Activated naive CD8-positive, alpha-beta T cell (primary cell): ENCODE measurements around the gene GAN.
"Not testable (repeated sequence)": the region's sequence is repeated elsewhere in the genome, so short reads cannot be mapped to it uniquely, and the experiment has no call there.

Experiments used
- H3K27ac Mint-ChIP-seq: one replicate; pipeline ENCODE4 v1.8.0; 2021; ENCODE audit warnings: mixed read lengths
- H3K27me3 Mint-ChIP-seq: one replicate; pipeline ENCODE4 v1.8.0; 2021; ENCODE audit warnings: mixed read lengths
- H3K36me3 Mint-ChIP-seq: one replicate; pipeline ENCODE4 v1.8.0; 2021; ENCODE audit warnings: mixed read lengths
- H3K4me1 Mint-ChIP-seq: one replicate; pipeline ENCODE4 v1.8.0; 2021; ENCODE audit warnings: low read depth, mixed read lengths
- H3K4me3 Mint-ChIP-seq: one replicate; pipeline ENCODE4 v1.8.0; 2021; ENCODE audit warnings: mild to moderate bottlenecking, mixed read lengths
- H3K9me3 Mint-ChIP-seq: one replicate; pipeline ENCODE4 v1.8.0; 2021; ENCODE audit warnings: low read depth, mixed read lengths

The GAN gene

GRCh38 chr16:81410643-81411293 lies 96.0 kb downstream of the GAN start:
- Mint-ChIP-seq H3K4me1 (peaks cover 3% of the 10 kb centered on the region), H3K27me3 (no peaks in the 10 kb centered on the region), H3K36me3 (no peaks in the 10 kb centered on the region), H3K4me3 (no peak overlapping the region), H3K27ac (no peak overlapping the region), H3K9me3 (no peaks in the 10 kb centered on the region)

DNA sequence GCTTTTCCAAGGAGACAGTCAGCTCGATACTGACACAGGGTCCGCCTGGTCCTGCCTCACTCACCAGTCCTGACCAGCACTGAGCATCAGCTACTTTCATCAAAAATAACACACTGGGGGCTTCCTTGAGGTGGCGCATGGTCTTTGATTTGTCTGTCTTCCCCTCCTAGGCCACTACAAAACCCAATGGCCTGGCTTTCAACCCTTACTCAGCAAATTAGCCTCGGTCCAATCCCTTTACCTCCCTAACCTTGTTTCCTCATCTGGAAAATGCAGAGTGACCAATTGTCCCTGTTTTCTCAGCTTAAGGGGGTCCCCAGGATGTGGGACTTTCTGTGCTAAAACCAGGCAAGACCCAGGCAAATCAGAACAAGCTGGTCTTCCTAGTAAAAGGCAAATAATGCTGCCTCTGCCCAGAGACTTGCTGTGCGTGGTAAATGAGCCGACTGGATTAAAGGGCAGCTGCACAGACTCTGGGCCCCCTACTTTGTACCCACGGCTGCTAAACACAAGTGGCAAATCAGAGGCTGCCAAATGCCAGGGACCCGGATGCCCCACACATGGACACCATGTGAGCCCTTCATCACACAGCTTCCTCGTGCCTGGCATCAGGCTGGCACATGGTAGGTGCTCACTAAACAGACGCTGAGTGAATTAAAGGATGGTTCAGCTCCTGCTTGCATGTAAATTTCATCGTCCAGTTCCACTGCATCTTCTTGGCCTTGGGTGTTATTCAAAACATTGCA lies 98.7 kb downstream of the GAN start:
- H3K4me3 Mint-ChIP-seq = no peak overlapping the region
- H3K36me3 Mint-ChIP-seq = no peaks in the 10 kb centered on the region
- no peaks in the 10 kb centered on the region for H3K9me3 Mint-ChIP-seq
- H3K4me1 Mint-ChIP-seq = peaks cover 3% of the 10 kb centered on the region
- H3K27ac Mint-ChIP-seq = no peak overlapping the region
- no peaks in the 10 kb centered on the region for H3K27me3 Mint-ChIP-seq

- Mint-ChIP-seq H3K27ac (no peak overlapping the region), H3K9me3 (no peaks in the 10 kb centered on the region), H3K4me1 (peaks cover 3% of the 10 kb centered on the region)
These were observed 101.0 kb downstream of the GAN start for GRCh38 chr16:81415751-81416150.

DNA sequence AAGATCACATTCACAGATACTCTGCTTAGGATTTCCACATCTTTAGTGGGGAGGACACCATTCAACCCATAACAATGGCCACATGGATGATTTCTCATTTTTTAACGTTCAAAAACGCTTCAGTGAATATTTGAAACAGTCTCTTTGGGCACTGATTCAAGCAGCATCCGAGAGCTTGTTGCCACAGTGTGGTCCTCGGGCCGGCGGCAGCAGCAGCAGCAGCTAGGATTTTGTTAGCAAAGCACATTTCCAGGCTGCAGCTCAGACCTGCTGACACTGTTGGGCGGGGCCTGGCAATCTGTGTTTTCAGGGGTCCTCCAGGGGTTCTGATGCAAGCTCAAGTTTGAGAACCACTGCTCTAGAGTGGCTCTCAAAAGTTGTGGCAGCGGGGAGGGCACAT lies 102.0 kb downstream of the GAN start:
- Mint-ChIP-seq H3K4me3 (no peak overlapping the region), H3K27me3 (no peaks in the 10 kb centered on the region), H3K4me1 (peaks cover 3% of the 10 kb centered on the region), H3K27ac (no peak overlapping the region), H3K36me3 (no peaks in the 10 kb centered on the region), H3K9me3 (no peaks in the 10 kb centered on the region)

More at GRCh38 chr16:81415751-81416150, 101.0 kb downstream of the GAN start:
- no peaks in the 10 kb centered on the region for H3K36me3 Mint-ChIP-seq
- H3K27me3 Mint-ChIP-seq = no peaks in the 10 kb centered on the region
- no peak overlapping the region for H3K4me3 Mint-ChIP-seq

DNA sequence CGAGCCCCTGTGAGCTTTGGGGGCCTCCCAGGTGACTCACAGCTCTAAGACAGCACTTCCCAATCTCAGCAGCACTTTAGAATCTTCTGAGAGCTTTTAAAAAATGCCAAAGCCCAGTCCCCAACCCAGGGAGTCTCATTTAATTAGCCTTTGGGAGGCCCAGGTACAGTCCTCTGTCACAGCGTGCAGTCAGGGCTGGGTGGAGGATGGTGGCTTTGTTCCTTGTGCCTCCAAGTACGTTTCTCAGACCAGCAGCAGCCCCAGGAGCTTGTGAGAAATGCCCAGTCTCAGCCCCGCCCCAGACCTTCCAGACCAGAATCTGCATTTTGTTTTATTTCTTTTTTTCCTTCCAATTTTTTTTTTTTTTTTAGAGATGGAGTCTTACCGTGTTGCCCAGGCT lies 102.4 kb downstream of the GAN start:
- H3K27me3 Mint-ChIP-seq = no peaks in the 10 kb centered on the region
- H3K4me1 Mint-ChIP-seq = peaks cover 3% of the 10 kb centered on the region
- H3K27ac Mint-ChIP-seq = no peak overlapping the region
- H3K36me3 Mint-ChIP-seq = no peaks in the 10 kb centered on the region
- no peaks in the 10 kb centered on the region for H3K9me3 Mint-ChIP-seq
- no peak overlapping the region for H3K4me3 Mint-ChIP-seq

- Mint-ChIP-seq H3K36me3 (no peaks in the 10 kb centered on the region), H3K9me3 (no peaks in the 10 kb centered on the region), H3K4me3 (no peak overlapping the region), H3K4me1 (peaks cover 8% of the 10 kb centered on the region), H3K27ac (no peak overlapping the region), H3K27me3 (no peaks in the 10 kb centered on the region)
These were observed 105.0 kb downstream of the GAN start for GRCh38 chr16:81419806-81420205.

- no peaks in the 10 kb centered on the region for H3K9me3 Mint-ChIP-seq
- no peak overlapping the region for H3K4me3 Mint-ChIP-seq
- no peaks in the 10 kb centered on the region for H3K36me3 Mint-ChIP-seq
- no peak overlapping the region for H3K27ac Mint-ChIP-seq
- H3K27me3 Mint-ChIP-seq = no peaks in the 10 kb centered on the region
- peaks cover 17% of the 10 kb centered on the region for H3K4me1 Mint-ChIP-seq
These were observed 106.4 kb downstream of the GAN start for GRCh38 chr16:81421126-81421525.

DNA sequence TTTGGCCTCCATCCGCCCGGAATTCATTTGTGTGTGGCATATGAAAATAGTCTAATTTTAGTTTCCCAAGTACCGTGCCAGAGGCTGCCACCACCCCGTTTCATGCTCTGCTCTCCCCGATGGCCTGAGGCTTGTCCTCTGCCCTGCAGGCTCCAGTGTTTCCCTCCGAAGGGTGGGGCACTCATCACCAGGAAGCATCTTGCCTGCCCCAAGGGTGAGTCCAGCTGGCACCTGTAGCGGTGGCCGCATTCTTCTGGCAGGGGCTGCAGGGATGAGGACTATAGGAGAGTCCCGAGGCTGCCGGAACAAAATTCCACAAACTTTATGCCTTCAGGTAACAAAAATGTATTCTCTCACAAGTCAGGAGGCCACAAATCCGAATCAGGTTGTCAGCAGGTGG lies 106.8 kb downstream of the GAN start:
- Mint-ChIP-seq H3K27me3 (no peaks in the 10 kb centered on the region), H3K4me3 (no peak overlapping the region), H3K36me3 (no peaks in the 10 kb centered on the region), H3K9me3 (no peaks in the 10 kb centered on the region), H3K4me1 (peaks cover 17% of the 10 kb centered on the region), H3K27ac (no peak overlapping the region)

GRCh38 chr16:81422153-81422552 lies 107.4 kb downstream of the GAN start:
- H3K4me1 Mint-ChIP-seq = peaks cover 17% of the 10 kb centered on the region
- H3K4me3 Mint-ChIP-seq, H3K36me3 Mint-ChIP-seq, H3K27ac Mint-ChIP-seq, H3K27me3 Mint-ChIP-seq, H3K9me3 Mint-ChIP-seq: not testable (repeated sequence)

DNA sequence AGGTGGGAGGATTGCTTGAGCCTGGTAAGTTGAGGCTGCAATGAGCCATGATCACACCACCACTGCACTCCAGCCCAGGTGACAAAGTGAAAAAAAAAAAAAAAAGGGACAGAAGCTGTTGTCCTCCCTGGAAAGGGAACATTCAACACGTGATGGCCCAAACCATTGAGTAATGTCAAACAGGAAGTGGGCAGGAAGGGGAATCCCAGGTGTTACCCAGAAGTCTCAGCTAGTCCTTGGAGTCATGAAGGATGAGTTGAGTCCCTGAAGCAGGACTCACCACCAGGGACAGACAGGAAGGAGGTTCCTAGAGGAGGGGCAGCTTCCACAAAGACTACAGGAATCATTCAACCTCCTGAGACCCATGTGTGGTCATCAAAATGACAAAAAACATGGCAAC lies 110.0 kb downstream of the GAN start:
- Mint-ChIP-seq H3K4me3 (no peak overlapping the region), H3K36me3 (no peaks in the 10 kb centered on the region), H3K27me3 (no peaks in the 10 kb centered on the region), H3K9me3 (no peaks in the 10 kb centered on the region), H3K4me1 (peaks cover 19% of the 10 kb centered on the region), H3K27ac (peak overlapping the region; percentile 47)

DNA sequence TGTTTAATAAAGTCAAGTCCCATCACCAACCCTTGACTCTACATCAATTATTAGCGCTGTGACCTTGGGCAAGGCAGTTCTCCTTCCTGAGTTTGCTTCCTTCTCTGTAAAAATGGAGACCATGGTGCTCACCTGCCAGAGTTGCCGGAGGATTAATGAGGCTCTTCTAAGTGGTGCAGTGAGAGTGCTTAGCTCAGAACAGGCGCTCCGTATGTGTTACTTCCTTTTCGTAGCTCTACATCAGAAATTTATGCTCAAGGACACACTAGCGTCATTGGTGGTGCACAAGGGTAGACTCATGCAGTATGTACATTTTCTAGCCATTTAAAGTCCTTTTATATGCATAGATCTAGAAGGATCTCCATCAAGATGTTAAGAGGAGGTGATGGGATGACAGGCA lies 112.5 kb downstream of the GAN start:
- no peaks in the 10 kb centered on the region for H3K27me3 Mint-ChIP-seq
- no peak overlapping the region for H3K4me3 Mint-ChIP-seq
- peaks cover 19% of the 10 kb centered on the region for H3K4me1 Mint-ChIP-seq
- H3K27ac Mint-ChIP-seq = no peak overlapping the region
- H3K36me3 Mint-ChIP-seq = no peaks in the 10 kb centered on the region
- no peaks in the 10 kb centered on the region for H3K9me3 Mint-ChIP-seq

GRCh38 chr16:81429045-81429521 lies 114.3 kb downstream of the GAN start:
- Mint-ChIP-seq H3K36me3 (no peaks in the 10 kb centered on the region), H3K27me3 (no peaks in the 10 kb centered on the region), H3K27ac (no peak overlapping the region), H3K4me3 (no peak overlapping the region), H3K4me1 (peaks cover 18% of the 10 kb centered on the region), H3K9me3 (no peaks in the 10 kb centered on the region)

GRCh38 chr16:81431554-81432353 lies 117.0 kb downstream of the GAN start:
- no peak overlapping the region for H3K4me3 Mint-ChIP-seq
- no peak overlapping the region for H3K27ac Mint-ChIP-seq
- no peaks in the 10 kb centered on the region for H3K27me3 Mint-ChIP-seq
- H3K4me1 Mint-ChIP-seq = peaks cover 2% of the 10 kb centered on the region
- H3K9me3 Mint-ChIP-seq = no peaks in the 10 kb centered on the region
- peaks cover 2% of the 10 kb centered on the region for H3K36me3 Mint-ChIP-seq

- H3K9me3 Mint-ChIP-seq = no peaks in the 10 kb centered on the region
- no peaks in the 10 kb centered on the region for H3K4me1 Mint-ChIP-seq
- peaks cover 2% of the 10 kb centered on the region for H3K36me3 Mint-ChIP-seq
- H3K4me3 Mint-ChIP-seq = no peak overlapping the region
- H3K27ac Mint-ChIP-seq = no peak overlapping the region
- H3K27me3 Mint-ChIP-seq = no peaks in the 10 kb centered on the region
These were observed 118.3 kb downstream of the GAN start for GRCh38 chr16:81432937-81433557.

- Mint-ChIP-seq H3K27me3 (no peaks in the 10 kb centered on the region), H3K4me1 (no peaks in the 10 kb centered on the region), H3K27ac (no peak overlapping the region), H3K9me3 (no peaks in the 10 kb centered on the region), H3K4me3 (no peak overlapping the region), H3K36me3 (peaks cover 2% of the 10 kb centered on the region)
These were observed 120.3 kb downstream of the GAN start for GRCh38 chr16:81435103-81435502.
